GM12801 (cell line): ENCODE data around the gene ARHGEF7.

Experiments used
- TF ChIP-seq, protein P1 (sequence below): IDR thresholded peaks from one replicate; pipeline ENCODE4 v1.5.1; 2011; ENCODE audit warnings: control low read depth; ENCODE audit not compliant: insufficient read length; ENCODE audit errors: extremely low read depth

The ARHGEF7 gene

GRCh38 chr13:111319521-111319920 lies 204.4 kb downstream of the ARHGEF7 start:
- TF ChIP-seq, protein P1, sequence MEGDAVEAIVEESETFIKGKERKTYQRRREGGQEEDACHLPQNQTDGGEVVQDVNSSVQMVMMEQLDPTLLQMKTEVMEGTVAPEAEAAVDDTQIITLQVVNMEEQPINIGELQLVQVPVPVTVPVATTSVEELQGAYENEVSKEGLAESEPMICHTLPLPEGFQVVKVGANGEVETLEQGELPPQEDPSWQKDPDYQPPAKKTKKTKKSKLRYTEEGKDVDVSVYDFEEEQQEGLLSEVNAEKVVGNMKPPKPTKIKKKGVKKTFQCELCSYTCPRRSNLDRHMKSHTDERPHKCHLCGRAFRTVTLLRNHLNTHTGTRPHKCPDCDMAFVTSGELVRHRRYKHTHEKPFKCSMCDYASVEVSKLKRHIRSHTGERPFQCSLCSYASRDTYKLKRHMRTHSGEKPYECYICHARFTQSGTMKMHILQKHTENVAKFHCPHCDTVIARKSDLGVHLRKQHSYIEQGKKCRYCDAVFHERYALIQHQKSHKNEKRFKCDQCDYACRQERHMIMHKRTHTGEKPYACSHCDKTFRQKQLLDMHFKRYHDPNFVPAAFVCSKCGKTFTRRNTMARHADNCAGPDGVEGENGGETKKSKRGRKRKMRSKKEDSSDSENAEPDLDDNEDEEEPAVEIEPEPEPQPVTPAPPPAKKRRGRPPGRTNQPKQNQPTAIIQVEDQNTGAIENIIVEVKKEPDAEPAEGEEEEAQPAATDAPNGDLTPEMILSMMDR, result no peak

GRCh38 chr13:111319998-111320911 lies 205.1 kb downstream of the ARHGEF7 start, which contains the start of gene TEX29:
Gene TEX29 (plus strand): TSS chr13:111320642. CDS start chr13:111320891, 249 bp downstream.
- TF ChIP-seq, protein P1, result no peak

GRCh38 chr13:111322001-111322915 lies 207.1 kb downstream of the ARHGEF7 start:
- TF ChIP-seq, protein P1, result no peak

DNA sequence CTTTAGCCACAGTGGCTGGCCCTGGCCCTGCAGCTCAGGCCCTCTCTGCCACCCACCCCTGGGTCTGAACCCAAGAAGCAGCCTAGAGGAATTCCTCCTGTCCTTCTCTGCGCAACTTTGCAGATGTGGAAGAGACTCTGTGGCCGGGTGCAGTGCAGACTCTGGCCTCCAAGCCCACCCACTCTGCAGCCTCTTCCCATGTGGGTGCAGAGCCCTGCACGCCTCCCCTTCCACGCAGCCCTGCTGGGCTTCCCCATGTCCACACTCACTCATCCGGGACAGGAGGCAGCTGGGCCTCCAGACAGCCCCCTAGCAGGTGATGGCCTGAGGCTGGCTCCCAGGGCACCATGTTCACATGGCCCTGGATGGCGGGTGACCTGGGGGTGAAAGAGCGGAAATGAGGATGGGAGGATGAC lies 207.8 kb downstream of the ARHGEF7 start:
- TF ChIP-seq, protein P1, result no peak

- TF ChIP-seq, protein P1, result no peak
Observed at GRCh38 chr13:111323549-111323948, 208.4 kb downstream of the ARHGEF7 start.

- TF ChIP-seq, protein P1, result no peak
Observed at GRCh38 chr13:111323950-111324651, 209.0 kb downstream of the ARHGEF7 start.

GRCh38 chr13:111324736-111325135 lies 209.6 kb downstream of the ARHGEF7 start:
- TF ChIP-seq, protein P1, result no peak
